Upper lobe of left lung (tissue), 4 donors: ENCODE measurements around the gene PDGFA.

Experiments
- EP300 ChIP-seq, 4 donors: sonication (generic); formaldehyde crosslinking; IDR thresholded peaks; one replicate each; pipeline ENCODE4 v1.5.1; 2017; ENCODE audit warnings: antibody characterized with exemption in 4 of 4, control low read depth in 2 of 4
- POLR2A ChIP-seq, 4 donors: fragments of 450-650 bp; IDR thresholded peaks; one replicate each; pipeline ENCODE4 v1.5.1; 2016 to 2017; ENCODE audit warnings: antibody characterized with exemption in 4 of 4, mild to moderate bottlenecking in 2 of 4
- POLR2AphosphoS5 ChIP-seq, 2 donors: sonication (generic); formaldehyde crosslinking; IDR thresholded peaks; one replicate each; pipeline ENCODE4 v1.5.1; 2017; ENCODE audit warnings: antibody characterized with exemption in 2 of 2
- TF ChIP-seq, protein P1 (sequence below), 6 experiments: fragments of 450-650 bp in 4 of 6; fragments of 200-600 bp in 2 of 6; sonication (generic) in 2 of 6; IDR thresholded peaks; one replicate each; pipeline ENCODE4 v1.5.1; 2016 to 2019; ENCODE audit warnings: antibody characterized with exemption in 6 of 6

DNA sequence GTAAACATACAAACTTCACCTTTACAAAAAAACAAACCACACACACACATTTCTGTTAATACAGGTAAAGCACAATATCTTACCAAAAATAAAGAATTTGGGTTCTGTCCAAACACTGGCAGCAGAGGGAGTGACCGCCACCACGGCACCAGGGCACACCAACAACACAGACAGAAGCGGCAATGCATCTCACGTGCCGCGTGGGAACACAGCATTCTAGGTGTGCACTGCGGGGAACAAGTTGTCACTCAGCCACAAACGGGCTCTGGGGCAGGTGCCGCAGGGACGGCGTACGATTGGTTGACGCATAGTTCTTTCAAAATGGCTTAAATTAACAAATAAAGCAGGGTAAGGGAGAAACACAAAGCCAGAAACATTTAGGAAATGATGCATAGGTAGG lies 22.3 kb downstream of the PDGFA start:
- TF ChIP-seq, protein P1, sequence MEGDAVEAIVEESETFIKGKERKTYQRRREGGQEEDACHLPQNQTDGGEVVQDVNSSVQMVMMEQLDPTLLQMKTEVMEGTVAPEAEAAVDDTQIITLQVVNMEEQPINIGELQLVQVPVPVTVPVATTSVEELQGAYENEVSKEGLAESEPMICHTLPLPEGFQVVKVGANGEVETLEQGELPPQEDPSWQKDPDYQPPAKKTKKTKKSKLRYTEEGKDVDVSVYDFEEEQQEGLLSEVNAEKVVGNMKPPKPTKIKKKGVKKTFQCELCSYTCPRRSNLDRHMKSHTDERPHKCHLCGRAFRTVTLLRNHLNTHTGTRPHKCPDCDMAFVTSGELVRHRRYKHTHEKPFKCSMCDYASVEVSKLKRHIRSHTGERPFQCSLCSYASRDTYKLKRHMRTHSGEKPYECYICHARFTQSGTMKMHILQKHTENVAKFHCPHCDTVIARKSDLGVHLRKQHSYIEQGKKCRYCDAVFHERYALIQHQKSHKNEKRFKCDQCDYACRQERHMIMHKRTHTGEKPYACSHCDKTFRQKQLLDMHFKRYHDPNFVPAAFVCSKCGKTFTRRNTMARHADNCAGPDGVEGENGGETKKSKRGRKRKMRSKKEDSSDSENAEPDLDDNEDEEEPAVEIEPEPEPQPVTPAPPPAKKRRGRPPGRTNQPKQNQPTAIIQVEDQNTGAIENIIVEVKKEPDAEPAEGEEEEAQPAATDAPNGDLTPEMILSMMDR (IDR thresholded peaks at IDR 0.05), result no peak
- TF ChIP-seq POLR2A (IDR thresholded peaks at IDR 0.05) (no peak), EP300 (IDR thresholded peaks at IDR 0.05) (no peak), POLR2AphosphoS5 (IDR thresholded peaks at IDR 0.05) (no peak)
